GM12878 (cell line): ENCODE data around the gene MYL12A. TPM values are rescaled to one million over a fixed set of nuclear protein-coding genes. Genes with fewer than 3 reads are reported as not detected.

Experiments
- ATAC-seq: fragments of 200-7000 bp; cut with Tn5 transposase; 3 replicates; pipeline ENCODE4 v1.9.1; 2020; ENCODE audit warnings: mild to moderate bottlenecking, moderate library complexity
- BruUV-seq: library from RNA; stranded (reverse); fragments of 400-500 nt; replicated peaks from 2 replicates; lab custom pipeline; 2021; lab: Mats Ljungman, UMichigan
- CTCF ChIA-PET: fragments of 300-600 bp; sonication (Branson Sonifier 250); formaldehyde crosslinking; extraction: SDS; loops from one replicate; lab custom pipeline; 2021; ENCODE audit warnings: inconsistent platforms; lab: Yijun Ruan, JAX
- POLR2A ChIA-PET: fragments of 350-600 bp; formaldehyde crosslinking; extraction: SDS; loops from one replicate; lab custom pipeline; 2021; ENCODE audit warnings: inconsistent platforms; lab: Charles Lee
- RAD21 ChIA-PET: fragments of 300-600 bp; sonication (Branson Sonifier 250); formaldehyde crosslinking; loops from one replicate; lab custom pipeline; 2023; ENCODE audit warnings: antibody characterized with exemption; ENCODE audit not compliant: unreplicated experiment; lab: Charles Lee
- SMC1A ChIA-PET: fragments of 300-600 bp; sonication (Branson Sonifier 250); formaldehyde crosslinking; loops from one replicate; lab custom pipeline; 2023; ENCODE audit not compliant: unreplicated experiment, uncharacterized antibody; lab: Charles Lee
- DNase-seq: peaks from one replicate; pipeline ENCODE4 v3.0.0-alpha.2; 2011; ENCODE audit warnings: low read depth, low spot score
- FAIRE-seq: peaks from 3 replicates; lab custom pipeline; 2011; peaks lifted over from hg19 to GRCh38; lab: Jason Lieb, UNC
- H2AFZ ChIP-seq: 2 replicates; pipeline ENCODE4 v1.6.0; 2011; ENCODE audit warnings: low read depth, low read length, control low read depth; ENCODE audit not compliant: control insufficient read depth
- H3K27ac ChIP-seq: 2 replicates; pipeline ENCODE4 v1.5.1; 2011; ENCODE audit warnings: control low read depth; ENCODE audit not compliant: control insufficient read depth, insufficient read depth
- H3K27me3 ChIP-seq, 2 experiments: replicated peaks in 1 of 2; 2 replicates each; pipeline versions ENCODE4 v1.6.0 to v1.6.1; 2011; ENCODE audit warnings: low read length in 1 of 2; ENCODE audit not compliant: control insufficient read depth in 2 of 2, insufficient read depth in 2 of 2
- H3K36me3 ChIP-seq, 2 experiments: 2 replicates each; pipeline ENCODE4 v1.5.1; 2011; ENCODE audit warnings: low read length in 1 of 2; ENCODE audit not compliant: control insufficient read depth in 2 of 2, insufficient read depth in 2 of 2
- H3K4me1 ChIP-seq: 2 replicates; pipeline ENCODE4 v1.6.1; 2011; ENCODE audit warnings: mild to moderate bottlenecking, low read length, moderate library complexity, mixed read lengths; ENCODE audit not compliant: control insufficient read depth, insufficient read depth
- H3K4me2 ChIP-seq: 2 replicates; pipeline ENCODE4 v1.6.0; 2011; ENCODE audit warnings: control low read depth; ENCODE audit not compliant: control insufficient read depth, insufficient read depth
- H3K4me3 ChIP-seq: fragments of 200-600 bp; sonication (generic); 2 replicates; pipeline ENCODE4 v1.5.1; 2016
- H3K79me2 ChIP-seq: 2 replicates; pipeline ENCODE4 v1.6.0; 2011; ENCODE audit warnings: low read length; ENCODE audit not compliant: control insufficient read depth, insufficient read depth
- H3K9ac ChIP-seq: 2 replicates; pipeline ENCODE4 v1.8.0; 2011; ENCODE audit warnings: low read length, control low read depth, mixed read lengths; ENCODE audit not compliant: control insufficient read depth, insufficient read depth
- H3K9me3 ChIP-seq: replicated peaks from 3 replicates; pipeline ENCODE4 v1.5.1; 2011; ENCODE audit warnings: mild to moderate bottlenecking, low read length; ENCODE audit not compliant: control insufficient read depth, insufficient read depth
- H4K20me1 ChIP-seq: 2 replicates; pipeline ENCODE4 v1.6.0; 2011; ENCODE audit not compliant: control insufficient read depth, insufficient read depth
- BRCA1 ChIP-seq: IDR thresholded peaks from 2 replicates; pipeline ENCODE4 v1.6.1; 2011; ENCODE audit warnings: low read depth, low read length, improper control_type of control experiment
- CHD1 ChIP-seq: IDR thresholded peaks from 2 replicates; pipeline ENCODE4 v1.6.1; 2012; ENCODE audit warnings: low read depth, low read length, improper control_type of control experiment
- DPF2 ChIP-seq: fragments of 450-650 bp; IDR thresholded peaks from 2 replicates; pipeline ENCODE4 v1.6.1; 2017; ENCODE audit warnings: mild to moderate bottlenecking
- EGR1 ChIP-seq, 2 experiments: IDR thresholded peaks; 1 replicate in 1 of 2; 2 replicates in 1 of 2; pipeline ENCODE4 v1.6.1; 2011 to 2012; ENCODE audit warnings: low read depth in 2 of 2, low read length in 2 of 2, borderline replicate concordance in 1 of 2, mild to moderate bottlenecking in 1 of 2, moderate library complexity in 1 of 2
- GATAD2B ChIP-seq: fragments of 450-650 bp; conservative IDR thresholded peaks from 2 replicates; pipeline ENCODE4 v1.6.1; 2017; ENCODE audit warnings: low read depth, mild to moderate bottlenecking, moderate library complexity
- HDAC6 ChIP-seq: fragments of 200-600 bp; sonication (generic); IDR thresholded peaks from one replicate; pipeline ENCODE4 v1.8.0; 2017; ENCODE audit warnings: antibody characterized with exemption; ENCODE audit not compliant: unreplicated experiment
- KDM1A ChIP-seq: fragments of 200-600 bp; sonication (generic); IDR thresholded peaks from 2 replicates; pipeline ENCODE4 v1.6.1; 2016; ENCODE audit warnings: borderline replicate concordance
- NR2C2 ChIP-seq: IDR thresholded peaks from 2 replicates; pipeline ENCODE4 v1.6.1; 2011; ENCODE audit warnings: borderline replicate concordance, low read depth; ENCODE audit not compliant: control insufficient read depth, insufficient read length
- NRF1 ChIP-seq: conservative IDR thresholded peaks from 2 replicates; pipeline ENCODE4 v1.6.1; 2011; ENCODE audit warnings: mild to moderate bottlenecking, low read depth, low read length, improper control_type of control experiment
- RB1 ChIP-seq: fragments of 450-650 bp; formaldehyde crosslinking; IDR thresholded peaks from 2 replicates; pipeline ENCODE4 v1.6.1; 2017; ENCODE audit warnings: mild to moderate bottlenecking, borderline replicate concordance
- WGBS: methylation state at CpG from one replicate; pipeline ENCODE4 v1.1.6; 2016; ENCODE audit warnings: low lambda C conversion rate; ENCODE audit not compliant: insufficient replicate concordance, insufficient coverage; ENCODE audit errors: missing lambda C conversion rate; 5-methylcytosine and 5-hydroxymethylcytosine counted together
- in situ Hi-C: fragments of 300-500 bp; cut with MboI; formaldehyde crosslinking; loops from 9 replicates; pipeline ENCODE4 v1.14.3; 2018; ENCODE audit warnings: mixed read lengths
- intact Hi-C: fragments of 100-400 bp; cut with micrococcal nuclease; formaldehyde crosslinking; loops from one replicate; pipeline ENCODE4 v1.14.2; 2022; ENCODE audit not compliant: unreplicated experiment
- polyA plus RNA-seq, 11 experiments: library from polyadenylated mRNA; depleted of rRNA in 4 of 11; unstranded in 6 of 11; stranded (reverse) in 5 of 11; fragments of >200 nt; fragmentation: Nextera tagmentation in 4 of 11; fragmentation: Illumina TruSeq in 1 of 11; extraction: Ambion mirVana in 4 of 11; extraction: Trizol in 1 of 11; gene quantifications; 1 replicate in 1 of 11; 2 replicates in 10 of 11; pipeline versions ENCODE4 v1.2.1 to v1.2.3, GENCODE V29; 2011 to 2016; ENCODE audit warnings: inconsistent platforms in 2 of 11, missing spikeins in 2 of 11, low read depth in 1 of 11
- total RNA-seq, 4 experiments: library from RNA; depleted of rRNA in 3 of 4; stranded (reverse); fragments of >200 nt in 3 of 4; fragmentation: Illumina TruSeq in 1 of 4; extraction: Trizol in 1 of 4; gene quantifications; 2 replicates each; pipeline versions ENCODE4 v1.2.1 to v1.2.3, GENCODE V29; 2013 to 2021
- TF ChIP-seq, protein P1 (sequence below): fragments of 450-650 bp; conservative IDR thresholded peaks from 2 replicates; pipeline ENCODE4 v1.6.1; 2017; ENCODE audit warnings: mild to moderate bottlenecking, moderate library complexity
- TF ChIP-seq, protein P2 (sequence below), 3 experiments: IDR thresholded peaks in 2 of 3; conservative IDR thresholded peaks in 1 of 3; 2 replicates each; pipeline ENCODE4 v1.5.1; 2011; ENCODE audit warnings: low read depth in 3 of 3, low read length in 3 of 3, mild to moderate bottlenecking in 3 of 3, control low read depth in 2 of 3, moderate library complexity in 2 of 3, inconsistent platforms in 1 of 3, mixed read lengths in 1 of 3; ENCODE audit not compliant: control insufficient read depth in 2 of 3, insufficient read depth in 1 of 3; ENCODE audit errors: extremely low read depth in 1 of 3

Gene MYL12A
- total and polyA plus RNA-seq, 10 of the 15 experiments (the other 5 are each of a cell fraction or from before 2014, with no cell fraction given): 488 to 1,663 (median 924) TPM

- no peaks in the 10 kb centered on the region for H3K36me3 ChIP-seq
- POLR2A ChIA-PET: interaction anchor here (0.6 kb wide), 1 partner anchor 47 kb away, joined by 3 read pairs; no protein-coding TSS in a partner anchor
- no peak overlapping the region for H3K4me2 ChIP-seq
- no peaks in the 10 kb centered on the region for H3K9me3 ChIP-seq
- 0 out of 2 replicates have a peak, but pooled peaks cover 2% of the 10 kb centered on the region for H3K4me1 ChIP-seq
- DNase-seq: no peak
- TF ChIP-seq, protein P1, sequence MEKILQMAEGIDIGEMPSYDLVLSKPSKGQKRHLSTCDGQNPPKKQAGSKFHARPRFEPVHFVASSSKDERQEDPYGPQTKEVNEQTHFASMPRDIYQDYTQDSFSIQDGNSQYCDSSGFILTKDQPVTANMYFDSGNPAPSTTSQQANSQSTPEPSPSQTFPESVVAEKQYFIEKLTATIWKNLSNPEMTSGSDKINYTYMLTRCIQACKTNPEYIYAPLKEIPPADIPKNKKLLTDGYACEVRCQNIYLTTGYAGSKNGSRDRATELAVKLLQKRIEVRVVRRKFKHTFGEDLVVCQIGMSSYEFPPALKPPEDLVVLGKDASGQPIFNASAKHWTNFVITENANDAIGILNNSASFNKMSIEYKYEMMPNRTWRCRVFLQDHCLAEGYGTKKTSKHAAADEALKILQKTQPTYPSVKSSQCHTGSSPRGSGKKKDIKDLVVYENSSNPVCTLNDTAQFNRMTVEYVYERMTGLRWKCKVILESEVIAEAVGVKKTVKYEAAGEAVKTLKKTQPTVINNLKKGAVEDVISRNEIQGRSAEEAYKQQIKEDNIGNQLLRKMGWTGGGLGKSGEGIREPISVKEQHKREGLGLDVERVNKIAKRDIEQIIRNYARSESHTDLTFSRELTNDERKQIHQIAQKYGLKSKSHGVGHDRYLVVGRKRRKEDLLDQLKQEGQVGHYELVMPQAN: no peak
- TF ChIP-seq GATAD2B: no peak
- TF ChIP-seq CHD1: no peak
- TF ChIP-seq BRCA1: no peak
- TF ChIP-seq NRF1: no peak
- no peak for TF ChIP-seq RB1
- no peak for TF ChIP-seq HDAC6
- TF ChIP-seq NR2C2: no peak
- no peak for TF ChIP-seq EGR1 (IDR thresholded peaks at IDR 0.05; ENCODE audit: borderline replicate concordance in 1 of 2, low read depth in 2 of 2, low read length in 2 of 2)
- no peak for TF ChIP-seq DPF2
- TF ChIP-seq, protein P2, sequence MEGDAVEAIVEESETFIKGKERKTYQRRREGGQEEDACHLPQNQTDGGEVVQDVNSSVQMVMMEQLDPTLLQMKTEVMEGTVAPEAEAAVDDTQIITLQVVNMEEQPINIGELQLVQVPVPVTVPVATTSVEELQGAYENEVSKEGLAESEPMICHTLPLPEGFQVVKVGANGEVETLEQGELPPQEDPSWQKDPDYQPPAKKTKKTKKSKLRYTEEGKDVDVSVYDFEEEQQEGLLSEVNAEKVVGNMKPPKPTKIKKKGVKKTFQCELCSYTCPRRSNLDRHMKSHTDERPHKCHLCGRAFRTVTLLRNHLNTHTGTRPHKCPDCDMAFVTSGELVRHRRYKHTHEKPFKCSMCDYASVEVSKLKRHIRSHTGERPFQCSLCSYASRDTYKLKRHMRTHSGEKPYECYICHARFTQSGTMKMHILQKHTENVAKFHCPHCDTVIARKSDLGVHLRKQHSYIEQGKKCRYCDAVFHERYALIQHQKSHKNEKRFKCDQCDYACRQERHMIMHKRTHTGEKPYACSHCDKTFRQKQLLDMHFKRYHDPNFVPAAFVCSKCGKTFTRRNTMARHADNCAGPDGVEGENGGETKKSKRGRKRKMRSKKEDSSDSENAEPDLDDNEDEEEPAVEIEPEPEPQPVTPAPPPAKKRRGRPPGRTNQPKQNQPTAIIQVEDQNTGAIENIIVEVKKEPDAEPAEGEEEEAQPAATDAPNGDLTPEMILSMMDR (IDR thresholded peaks at IDR 0.05 in 2 of 3, conservative IDR thresholded peaks at IDR 0.05 in 1 of 3; ENCODE audit: control insufficient read depth in 2 of 3, extremely low read depth in 1 of 3, insufficient read depth in 1 of 3, low read depth in 3 of 3, low read length in 3 of 3): no peak
- no peak for TF ChIP-seq KDM1A
- TF ChIP-seq, all 136 proteins: peak for 0
- no peaks in the 10 kb centered on the region for H3K27me3 ChIP-seq
- no peak for FAIRE-seq
- no peak overlapping the region for H3K27ac ChIP-seq
- WGBS: 67% methylated on average over 3 of the region's 3 CpGs
- no peak for ATAC-seq
- in situ Hi-C loops (no loop called here), intact Hi-C loops (no loop called here)
- ChIA-PET RAD21 (no interaction called here), CTCF (interaction anchor here (1.0 to 1.1 kb wide), 3 partner anchors 15 to 43 kb away, joined by 3 to 4 read pairs (median 3); no protein-coding TSS in a partner anchor), SMC1A (no interaction called here)
- no peak overlapping the region for H3K4me3 ChIP-seq
- H4K20me1 ChIP-seq: no peaks in the 10 kb centered on the region
- no peak overlapping the region for H2AFZ ChIP-seq
- no peaks in the 10 kb centered on the region for H3K79me2 ChIP-seq
- no peak overlapping the region for H3K9ac ChIP-seq
- no TSS peak for BruUV-seq
Observed at GRCh38 chr18:3225588-3225987, 22.0 kb upstream of the MYL12A start.
